ENCODE data around the gene RALGPS1.

Gene RALGPS1

DNA sequence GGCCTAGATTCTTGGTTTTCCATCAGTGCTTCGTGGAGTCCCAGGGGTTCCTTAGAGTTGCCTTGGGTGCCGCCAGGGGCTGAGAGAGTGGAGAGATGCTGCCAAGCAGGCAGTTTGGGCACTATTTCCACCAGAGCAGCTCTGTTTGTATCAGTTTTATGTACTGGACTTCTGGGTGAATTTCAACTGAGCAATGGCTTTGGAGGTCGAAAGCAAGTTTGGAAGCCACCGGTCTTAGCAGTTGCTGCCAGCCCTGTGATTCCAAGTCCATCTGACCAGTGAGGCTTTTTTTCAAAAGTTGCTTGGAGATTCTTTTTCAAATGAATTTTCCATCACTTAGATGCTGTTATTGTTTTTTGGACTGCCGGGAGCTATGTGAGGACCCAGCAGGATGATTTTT is 139.4 kb downstream of the RALGPS1 start:
- no peak for DNase-seq (ENCODE audit: low read depth)

DNA sequence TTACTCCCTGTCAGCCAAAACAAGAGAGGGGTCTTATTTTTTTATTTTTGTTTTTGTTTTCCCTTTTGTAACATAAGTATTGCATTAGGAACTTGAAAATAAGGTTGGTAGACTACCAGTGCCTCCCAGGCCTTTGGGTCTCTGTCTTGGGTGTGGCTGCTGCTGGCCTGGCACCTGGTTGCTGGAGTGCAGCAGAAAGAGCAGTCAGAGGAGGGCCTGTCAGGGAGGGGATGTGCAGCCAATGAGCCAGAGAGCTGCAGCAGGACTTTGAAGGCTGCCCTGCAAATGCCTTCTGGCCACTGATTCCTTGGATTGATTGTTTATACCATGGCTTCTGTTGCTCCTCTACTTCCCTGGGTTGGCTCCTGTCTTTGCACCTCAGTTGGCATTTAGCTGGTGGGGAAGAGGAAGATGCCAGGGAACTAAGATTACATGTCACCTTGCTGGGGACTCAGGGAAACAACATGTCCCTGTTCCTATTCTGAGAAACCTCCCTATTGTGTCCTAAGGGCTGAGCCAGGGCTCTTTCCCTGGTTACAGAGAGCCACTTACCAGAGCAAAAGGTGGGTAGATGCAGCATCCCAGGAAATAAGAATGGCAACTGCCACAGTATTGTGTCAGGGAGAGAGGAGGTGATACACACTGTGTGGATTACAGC is 141.3 kb downstream of the RALGPS1 start:
- DNase-seq (ENCODE audit: low read depth) = no peak

DNA sequence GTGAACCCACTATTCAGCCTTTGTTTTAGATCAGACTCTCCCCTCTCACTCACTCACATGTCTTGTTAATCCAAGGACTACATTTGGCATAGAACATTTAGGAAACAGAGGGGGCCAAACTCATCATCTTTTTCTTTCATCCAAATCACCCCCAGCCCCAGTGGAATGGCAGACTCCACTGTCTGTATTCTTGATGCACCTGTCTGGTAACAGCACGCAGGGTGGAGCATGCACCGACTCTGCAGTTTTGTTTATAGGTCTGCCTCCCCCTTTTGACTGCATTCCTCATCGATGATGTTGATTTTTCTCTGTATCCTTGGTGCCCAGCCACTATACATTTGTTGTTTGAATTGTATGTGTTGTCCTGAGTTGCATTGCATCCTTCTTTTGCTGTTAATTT is 141.9 kb downstream of the RALGPS1 start:
- no peak for DNase-seq (ENCODE audit: low read depth)

DNA sequence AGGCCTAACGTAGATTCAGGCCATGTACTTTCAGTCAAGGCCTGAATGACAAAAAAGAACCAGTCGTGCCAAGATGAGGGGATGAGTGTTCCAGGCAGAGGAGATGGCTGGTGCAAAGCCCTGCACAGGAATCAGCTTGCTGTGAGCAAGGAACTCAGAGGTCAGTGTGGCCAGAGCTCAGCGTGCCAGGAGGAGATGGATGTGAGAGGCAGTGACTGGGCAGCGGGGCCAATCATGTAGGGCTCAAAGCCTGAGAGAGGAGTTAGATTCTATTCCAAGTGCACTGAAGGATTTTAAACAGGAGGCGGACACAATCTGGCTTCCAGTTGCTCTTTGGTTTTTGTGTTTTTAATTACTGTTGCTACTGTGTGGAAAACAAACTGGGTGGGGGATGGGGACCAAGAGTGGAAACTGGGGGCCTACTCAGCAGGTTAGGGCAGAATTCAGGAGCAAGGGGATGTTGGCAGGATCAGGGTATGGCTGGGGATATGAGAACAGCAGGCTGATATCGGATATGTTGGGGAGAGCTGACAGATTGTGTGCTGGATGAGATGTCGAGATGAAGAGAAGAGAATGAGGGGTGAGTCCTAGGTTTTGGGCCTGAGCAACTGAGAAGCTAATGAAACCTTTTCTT is 143.5 kb downstream of the RALGPS1 start:
- no peak for DNase-seq (ENCODE audit: low read depth)

DNA sequence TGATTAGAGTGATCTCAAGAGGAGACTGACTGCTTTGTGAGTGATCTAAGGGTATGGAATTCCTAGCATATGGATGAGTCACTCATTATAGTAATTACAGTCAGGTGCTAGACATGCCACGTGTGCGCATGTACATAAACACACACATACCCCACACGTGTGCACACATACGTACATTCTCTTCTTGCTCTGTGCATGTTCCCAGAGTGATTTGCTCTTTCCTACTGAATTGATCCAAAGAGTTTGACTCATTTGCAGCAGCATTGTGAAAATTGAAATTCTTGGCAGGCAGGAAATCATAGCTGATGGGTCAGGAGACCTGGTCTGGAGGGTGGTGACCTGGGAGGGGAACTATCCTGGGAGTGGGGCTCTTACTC is 144.1 kb downstream of the RALGPS1 start:
- DNase-seq (ENCODE audit: low read depth) = no peak

DNA sequence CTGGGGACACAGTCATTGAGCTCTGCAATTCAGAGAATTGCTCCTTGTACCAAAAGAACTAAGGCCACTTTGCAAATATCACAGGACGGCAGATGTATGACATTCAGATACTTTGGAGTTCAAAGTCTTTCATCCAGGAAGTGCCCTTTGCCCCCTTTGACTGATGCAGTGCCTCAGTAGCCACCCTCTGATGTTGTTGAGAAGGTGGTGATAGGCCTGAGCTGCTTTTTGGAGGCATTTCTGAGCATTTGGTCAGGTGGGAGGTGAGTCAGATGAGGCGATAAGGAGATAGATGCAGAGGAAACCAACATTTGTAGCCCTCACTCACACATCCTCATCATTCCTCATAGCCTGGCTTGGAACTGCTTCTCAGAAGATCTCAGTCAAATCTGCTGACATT is 144.4 kb downstream of the RALGPS1 start:
- no peak for DNase-seq (ENCODE audit: low read depth)

DNA sequence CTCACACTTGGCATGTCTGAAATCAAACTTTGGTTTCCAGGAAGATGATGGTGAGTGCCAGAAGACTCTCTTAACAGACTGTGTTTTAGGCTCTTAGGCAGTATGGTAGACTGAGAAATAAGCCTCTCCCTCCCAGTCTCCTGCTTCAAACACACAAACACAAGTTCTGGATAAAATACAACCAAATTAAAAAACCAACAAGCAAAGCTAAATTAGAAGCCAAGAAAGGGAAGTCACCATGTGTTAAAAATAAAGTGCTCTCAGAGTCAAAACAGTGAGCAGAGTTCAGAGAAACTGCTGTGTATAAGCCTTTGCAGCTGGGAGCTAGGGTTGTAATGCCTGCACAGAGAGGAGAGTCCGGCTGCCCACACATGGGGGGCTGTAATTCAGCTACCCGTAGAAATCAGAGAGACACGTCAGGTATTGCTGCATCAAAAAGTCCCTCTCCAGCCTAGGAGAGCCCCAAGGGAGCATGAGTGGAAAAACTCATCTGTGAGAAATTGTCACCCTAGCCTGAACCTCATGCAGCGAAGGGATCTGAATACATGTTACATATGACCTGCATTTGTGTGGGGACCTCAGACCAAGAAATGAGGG is 145.3 kb downstream of the RALGPS1 start:
- DNase-seq (ENCODE audit: low read depth) = no peak

DNA sequence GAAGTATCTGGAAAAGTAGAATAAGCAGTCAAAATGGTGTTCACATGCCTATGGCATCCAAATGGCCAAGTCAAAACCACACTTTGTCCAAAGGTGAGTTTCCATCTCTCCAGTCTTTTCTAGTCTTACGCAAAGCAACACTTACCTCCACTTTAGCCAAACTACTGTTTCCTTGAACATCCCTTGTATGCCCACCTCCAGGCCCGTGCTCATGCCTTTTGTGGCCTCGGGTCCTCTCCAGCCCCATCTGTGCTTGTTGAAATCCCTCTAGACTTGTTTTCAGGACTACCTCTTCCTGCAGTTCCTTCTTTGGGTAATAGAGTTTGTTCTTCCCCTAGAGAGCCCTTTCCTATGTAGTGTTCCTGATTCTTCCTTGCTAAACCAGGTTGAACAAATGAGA is 146.8 kb downstream of the RALGPS1 start:
- DNase-seq (ENCODE audit: low read depth) = no peak

DNA sequence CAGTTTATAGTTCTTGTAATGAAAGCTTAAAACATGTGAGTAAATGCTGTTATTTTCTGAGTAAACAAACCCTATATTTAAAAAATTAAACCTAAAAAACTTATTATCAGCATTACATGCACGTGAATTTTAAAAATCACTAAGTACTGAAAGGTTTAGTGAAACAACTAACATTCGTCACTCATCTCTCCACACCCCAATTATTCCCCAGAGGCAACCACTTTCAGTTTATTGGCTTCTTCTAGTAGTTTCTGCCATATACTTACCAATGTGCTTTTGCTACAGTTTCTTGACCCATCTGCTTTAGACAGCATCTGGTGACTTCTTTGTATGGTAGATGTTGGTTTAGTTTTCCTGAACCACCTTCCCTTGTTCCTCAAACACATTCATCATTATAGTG is 149.8 kb downstream of the RALGPS1 start:
- DNase-seq (ENCODE audit: low read depth) = no peak

DNA sequence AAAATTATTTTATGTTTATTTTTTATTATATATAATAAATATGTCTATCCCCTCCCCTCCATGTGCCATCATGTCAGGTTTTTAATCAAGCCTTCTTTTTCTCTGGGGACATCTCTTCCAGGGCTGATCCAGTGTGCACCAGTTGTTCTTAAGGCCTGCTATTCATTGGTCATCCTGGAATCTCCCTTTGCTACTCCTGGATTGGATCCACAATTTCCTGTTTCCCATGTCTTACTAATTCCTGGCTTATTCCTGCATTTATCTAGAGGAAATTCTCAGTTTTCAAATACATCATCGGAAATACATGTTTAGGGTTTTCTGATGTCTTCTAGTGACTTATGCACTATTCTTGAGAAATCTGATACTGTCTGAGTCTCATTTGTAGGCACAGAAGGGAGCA is 151.0 kb downstream of the RALGPS1 start:
- no peak for DNase-seq (ENCODE audit: low read depth)

DNA sequence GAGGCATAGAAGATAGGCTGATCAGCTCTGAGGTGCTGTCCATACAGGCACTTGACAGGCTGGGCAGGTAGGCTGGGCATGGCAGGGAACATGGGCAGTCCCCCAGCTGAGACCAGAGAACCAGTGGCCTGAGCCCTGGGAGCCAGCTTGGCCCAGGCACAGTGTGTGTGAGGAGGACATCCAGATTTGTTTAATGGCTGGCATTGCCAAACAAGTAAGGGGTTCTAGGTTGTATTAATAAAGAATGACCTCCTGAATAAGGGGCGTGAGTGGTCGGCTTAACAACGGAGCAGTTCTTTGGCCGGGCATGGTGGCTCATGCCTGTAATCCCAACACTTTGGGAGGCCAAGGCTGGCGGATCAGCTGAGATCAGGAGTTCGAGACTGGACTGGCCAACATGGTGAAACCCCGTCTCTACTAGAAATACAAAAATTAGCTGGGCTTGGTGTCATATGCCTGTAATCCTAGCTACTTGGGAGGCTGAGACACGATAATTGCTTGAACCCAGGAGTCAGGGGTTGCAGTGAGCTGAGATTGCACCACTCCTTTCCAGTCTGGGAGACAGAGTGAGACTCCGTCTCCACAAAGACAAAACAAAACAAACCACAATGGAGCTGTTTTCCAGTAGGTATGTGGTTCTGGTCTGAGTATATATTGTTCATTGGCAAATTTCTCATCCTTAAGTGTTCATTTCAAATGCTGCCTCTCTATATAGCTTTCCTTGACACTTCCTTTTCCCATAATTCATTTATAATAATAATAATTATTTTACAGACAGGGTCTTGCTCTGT is 151.7 kb downstream of the RALGPS1 start:
- DNase-seq (ENCODE audit: low read depth) = no peak

DNA sequence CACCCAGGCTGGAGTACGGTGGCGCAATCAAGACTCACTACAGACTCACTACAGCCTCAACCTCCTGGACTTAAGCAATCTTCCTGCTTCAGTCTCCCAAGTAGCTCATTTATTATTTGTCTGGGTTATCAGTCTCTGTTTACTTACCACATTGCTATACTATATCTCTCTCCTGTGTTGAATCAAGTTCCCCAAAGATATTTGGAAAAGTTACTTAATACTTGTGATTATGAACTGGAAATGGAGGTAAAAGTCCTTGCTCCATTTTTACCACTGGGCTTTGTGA is 152.2 kb downstream of the RALGPS1 start:
- no peak for DNase-seq (ENCODE audit: low read depth)

DNA sequence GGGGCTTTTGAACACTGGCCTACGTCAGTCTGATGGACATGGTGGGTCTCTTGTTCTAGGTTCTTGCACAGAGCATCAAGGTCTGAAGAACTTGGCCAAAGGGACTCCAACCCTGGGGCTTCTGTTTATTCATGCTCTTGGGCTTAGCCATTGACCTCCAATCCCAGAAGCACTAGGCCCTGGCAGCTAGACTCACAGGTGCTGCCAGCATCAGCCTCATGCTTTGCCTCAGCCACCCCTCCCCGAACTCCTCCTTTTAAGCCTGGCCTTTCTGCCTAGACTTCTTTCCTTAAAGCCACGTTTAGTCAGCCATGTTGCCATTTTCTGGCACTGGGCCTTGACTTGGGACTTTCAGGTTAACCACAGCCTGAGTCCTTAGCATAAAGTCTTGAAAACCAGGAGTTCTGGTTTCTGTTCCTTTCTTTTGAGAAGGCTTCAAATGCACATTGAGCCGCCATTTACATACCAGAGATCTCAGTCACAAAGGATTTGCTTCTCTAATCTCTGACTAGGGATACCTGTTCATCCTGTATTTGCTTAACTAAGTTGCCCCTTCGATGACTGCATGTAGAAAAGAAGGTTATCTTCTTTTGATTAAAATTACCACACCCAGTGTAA is 153.1 kb downstream of the RALGPS1 start:
- no peak for DNase-seq (ENCODE audit: low read depth)

DNA sequence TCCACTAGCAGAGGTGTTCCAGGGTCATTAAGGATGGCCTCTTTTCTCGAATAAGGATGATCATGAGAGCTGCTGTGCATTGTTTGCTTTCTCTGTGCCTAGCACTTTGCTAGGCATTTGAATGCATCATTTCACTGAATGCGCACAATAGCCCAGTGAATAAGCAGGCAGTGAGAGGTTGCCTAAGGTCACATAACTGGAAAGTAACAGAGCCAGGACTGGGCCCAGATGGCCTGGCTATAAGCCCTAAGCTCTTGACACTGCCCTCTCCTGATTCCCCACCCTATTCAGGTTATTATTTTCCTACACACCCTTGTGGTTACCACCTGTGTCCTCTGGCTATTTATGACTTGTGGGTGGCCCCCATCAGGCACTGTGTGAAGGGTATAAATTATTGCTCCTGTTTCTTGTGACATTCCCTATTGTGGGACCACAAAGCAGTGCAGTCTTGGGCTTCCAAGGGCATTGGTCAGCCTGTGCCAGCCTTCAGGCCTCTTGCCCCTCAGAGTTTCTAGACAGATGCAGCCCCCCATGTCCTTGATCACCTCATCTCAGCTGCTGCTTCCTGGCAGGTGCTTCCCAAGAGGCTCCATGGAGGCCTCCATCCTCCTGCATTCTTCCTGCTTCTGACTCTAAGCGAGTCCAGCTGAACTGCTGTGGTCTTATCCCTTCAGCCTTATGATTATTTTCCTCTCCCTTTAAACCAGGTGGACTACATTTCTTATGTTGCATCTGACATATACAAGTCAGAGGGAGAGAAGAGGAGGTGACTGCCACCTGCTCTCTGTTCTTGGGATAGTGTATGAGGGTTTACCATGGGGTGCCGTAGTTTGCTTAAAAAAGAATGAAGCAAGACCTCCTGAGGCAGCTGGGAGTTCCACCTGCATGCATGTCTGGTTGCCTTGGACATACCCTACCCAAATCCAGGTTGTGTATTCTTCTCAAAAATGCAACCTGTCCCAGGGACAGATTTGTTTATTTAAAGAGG is 160.3 kb downstream of the RALGPS1 start:
- DNase-seq (ENCODE audit: low read depth) = no peak

DNA sequence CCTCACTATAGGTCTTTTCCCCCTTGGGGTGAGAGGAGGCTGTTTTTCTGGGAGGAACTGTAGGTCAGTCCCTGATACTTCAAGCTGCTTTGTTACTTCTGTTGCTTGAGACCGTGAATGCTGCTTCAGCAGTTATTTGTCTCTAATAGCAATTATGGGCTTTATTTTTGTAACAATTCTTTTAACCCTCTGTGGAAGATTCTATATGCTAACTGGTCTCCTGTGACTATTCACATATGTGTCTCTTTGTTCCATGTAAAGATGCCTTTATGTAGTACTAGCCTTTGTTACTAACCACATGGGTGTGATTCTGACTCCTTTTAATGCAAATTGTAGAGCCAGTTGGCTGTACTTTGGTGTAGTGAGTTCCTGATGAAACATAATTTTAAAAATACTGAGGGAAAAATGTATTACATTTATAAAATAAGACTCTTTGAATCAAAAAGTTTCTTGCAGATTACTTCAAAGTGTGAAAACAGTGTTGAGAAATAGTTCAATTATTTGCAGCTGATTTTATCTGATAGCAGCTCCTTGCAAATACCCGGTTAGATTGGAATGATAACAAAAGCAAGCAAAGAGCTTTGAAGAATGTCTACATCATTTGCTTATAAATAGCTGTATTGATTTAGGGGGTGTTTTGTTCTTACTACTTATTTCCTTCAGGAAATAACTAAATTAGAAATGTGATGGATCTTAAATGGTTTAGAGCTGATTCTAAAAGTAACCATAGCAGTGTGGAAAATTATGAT is 161.2 kb downstream of the RALGPS1 start:
- no peak for DNase-seq (ENCODE audit: low read depth)

DNA sequence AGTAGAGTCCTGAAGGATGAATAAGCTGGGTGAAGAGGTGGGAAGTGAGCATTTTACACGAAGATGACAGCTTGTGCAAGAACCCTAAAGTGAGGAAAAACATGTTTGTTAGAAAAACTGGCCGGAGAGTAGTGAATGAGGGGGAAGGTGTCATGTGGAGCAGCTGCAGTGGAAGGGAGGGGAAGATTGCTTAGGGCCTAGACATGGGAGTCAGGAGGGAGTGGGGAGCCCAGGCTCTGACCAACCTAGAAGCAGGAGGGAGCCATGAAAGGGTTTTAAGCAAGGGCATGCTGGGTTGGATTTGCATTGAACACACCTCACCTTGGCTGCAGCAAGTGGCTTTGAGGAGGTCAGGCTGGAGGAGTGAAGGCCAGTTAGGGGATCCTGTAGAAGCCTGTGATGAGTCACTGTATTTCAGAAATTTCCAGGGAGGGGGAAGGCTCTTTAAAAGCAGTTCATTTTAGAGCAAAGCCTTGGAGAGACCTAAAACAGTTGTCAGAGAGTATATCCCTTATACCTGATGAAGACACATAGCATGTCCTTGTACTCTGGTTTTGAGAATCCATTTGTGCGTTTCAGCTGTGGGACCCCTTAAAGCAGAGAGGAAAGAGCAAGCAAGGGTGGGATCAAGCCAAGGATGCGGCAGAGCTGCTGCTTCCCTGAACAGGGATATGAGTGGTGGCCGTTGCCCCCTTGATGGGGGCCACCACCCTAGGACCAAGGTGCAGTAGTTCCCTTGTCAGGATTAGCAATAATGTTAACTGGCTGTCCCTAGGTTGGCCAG is 162.5 kb downstream of the RALGPS1 start:
- no peak for DNase-seq (ENCODE audit: low read depth)

DNA sequence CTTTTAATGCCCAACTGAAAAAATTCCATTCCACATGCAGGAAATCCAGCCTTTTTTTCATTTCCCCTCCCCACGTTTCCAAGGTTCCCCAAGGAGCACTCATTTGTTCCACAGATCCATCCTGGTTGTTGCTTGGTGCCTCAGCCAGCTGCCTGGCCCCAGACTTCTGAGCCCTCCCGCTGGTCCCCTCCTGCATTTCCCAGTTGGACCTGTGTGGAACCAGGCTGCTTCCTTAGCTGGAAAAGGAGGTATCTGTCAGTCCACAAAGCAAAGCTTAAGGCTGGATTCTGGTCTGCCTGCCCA is 163.0 kb downstream of the RALGPS1 start:
- DNase-seq (ENCODE audit: low read depth) = no peak

DNA sequence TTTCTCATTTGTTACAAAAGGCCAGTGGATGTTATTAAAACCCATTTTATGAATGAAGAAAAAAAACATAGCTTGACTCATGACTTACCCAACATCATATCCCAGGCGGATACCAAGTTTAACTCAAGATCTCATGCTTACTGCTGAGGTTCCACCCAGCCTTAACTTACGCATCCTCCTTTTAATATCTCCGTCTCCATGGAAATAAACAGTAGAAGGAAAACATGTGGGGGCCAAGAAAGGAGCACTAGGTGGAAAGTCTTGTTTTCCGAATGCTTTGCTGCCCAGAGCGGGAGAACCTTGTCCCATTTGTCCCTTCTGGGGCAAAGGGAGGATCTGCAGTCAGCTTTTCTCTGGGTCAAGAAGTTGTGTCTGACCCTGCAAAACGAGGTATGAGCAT is 163.8 kb downstream of the RALGPS1 start:
- DNase-seq (ENCODE audit: low read depth) = no peak

DNA sequence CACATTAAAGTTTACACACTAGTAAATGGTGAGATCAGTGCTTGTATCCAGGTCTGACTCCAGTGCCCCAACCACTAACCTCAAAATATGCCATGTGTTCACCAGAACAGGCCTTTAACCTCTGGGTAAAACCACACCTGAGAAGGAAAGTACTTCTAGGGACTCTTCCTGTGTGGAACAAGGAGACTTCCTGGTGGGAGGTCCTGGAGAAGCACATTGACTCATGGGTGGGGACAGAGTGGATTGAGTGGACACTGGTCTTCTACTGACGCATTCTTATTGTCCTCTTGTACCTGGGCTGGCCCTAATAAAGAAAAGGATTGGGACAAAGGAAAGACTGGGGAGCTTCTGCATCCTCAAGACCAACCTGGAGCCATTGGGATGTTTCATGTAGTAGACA is 164.4 kb downstream of the RALGPS1 start:
- DNase-seq (ENCODE audit: low read depth) = no peak

DNA sequence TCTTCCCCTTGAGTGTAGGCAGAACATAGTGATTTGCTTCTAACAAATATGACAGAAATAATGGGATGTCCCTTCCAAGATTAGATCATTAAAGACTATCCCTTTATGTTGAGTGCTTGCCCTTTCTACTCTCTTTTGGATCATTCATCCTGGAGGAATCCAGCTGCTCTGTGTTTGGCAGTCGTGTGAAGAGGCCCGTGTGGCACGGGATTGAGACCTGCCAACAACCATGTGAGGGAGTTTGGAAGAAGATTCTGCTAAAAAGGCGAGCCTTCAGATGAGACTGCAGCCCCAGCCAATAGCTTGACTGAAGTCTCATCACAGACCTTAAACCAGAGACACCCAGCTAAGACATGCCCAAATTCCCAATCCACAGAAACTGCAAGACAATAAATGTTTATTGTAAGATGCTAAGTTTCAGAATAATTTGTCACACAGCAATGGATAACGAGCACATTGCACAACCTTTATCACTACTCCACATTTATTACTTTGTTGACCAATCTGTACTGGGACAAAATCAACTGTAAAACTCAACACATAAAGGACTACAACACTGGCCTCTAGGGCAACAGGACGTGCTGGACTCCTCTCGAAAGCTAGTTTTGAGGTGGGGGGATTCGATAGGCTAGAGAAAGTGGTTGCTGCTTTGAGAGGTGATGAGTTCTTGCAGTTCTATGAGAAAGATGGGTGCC is 165.0 kb downstream of the RALGPS1 start:
- DNase-seq (ENCODE audit: low read depth) = no peak

All from activated T-helper 9 cell treated with anti-CD3 and anti-CD28 coated beads, Interleukin-2, amount 50 U/mL, for 16 hours (primary cell).